ENCODE measurements around the gene VRK2. TPM values are rescaled to one million over a fixed set of nuclear protein-coding genes. Genes with fewer than 3 reads are reported as not detected.

Gene VRK2
- total RNA-seq, 1 experiment from 2014 or later = 39.6 TPM

DNA sequence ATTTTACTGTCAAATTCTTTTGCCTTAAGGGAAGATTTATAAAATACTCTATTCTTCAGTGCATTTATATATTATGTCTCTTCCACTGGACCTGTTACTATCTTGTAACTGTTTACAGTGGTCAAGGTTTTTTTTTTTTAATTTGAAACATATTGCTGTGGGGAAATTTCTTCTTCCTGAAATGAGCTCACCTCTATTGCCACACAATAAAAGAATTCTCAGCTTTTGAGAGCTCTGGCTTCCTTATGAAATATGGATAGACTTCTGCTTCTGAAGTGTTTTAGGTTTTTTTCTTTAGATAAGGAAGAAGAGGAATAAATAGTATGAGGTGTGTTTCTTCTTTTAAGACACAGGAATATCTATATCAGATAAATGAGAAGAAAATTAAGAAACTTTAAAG is 7.7 kb downstream of the VRK2 start:
- H3K4me1 ChIP-seq (ENCODE audit: control insufficient read depth, insufficient read depth, low read length) = no peaks in the 10 kb centered on the region
- ChIA-PET CTCF (no interaction called here), POLR2A (interaction anchor here (0.6 kb wide), 1 partner anchor 99 kb away, joined by 3 read pairs; no protein-coding TSS in a partner anchor)
- TF ChIP-seq SIN3A (IDR thresholded peaks at IDR 0.05; ENCODE audit: borderline replicate concordance, insufficient read depth, low read depth, low read length) = no peak
- TF ChIP-seq, protein P1, sequence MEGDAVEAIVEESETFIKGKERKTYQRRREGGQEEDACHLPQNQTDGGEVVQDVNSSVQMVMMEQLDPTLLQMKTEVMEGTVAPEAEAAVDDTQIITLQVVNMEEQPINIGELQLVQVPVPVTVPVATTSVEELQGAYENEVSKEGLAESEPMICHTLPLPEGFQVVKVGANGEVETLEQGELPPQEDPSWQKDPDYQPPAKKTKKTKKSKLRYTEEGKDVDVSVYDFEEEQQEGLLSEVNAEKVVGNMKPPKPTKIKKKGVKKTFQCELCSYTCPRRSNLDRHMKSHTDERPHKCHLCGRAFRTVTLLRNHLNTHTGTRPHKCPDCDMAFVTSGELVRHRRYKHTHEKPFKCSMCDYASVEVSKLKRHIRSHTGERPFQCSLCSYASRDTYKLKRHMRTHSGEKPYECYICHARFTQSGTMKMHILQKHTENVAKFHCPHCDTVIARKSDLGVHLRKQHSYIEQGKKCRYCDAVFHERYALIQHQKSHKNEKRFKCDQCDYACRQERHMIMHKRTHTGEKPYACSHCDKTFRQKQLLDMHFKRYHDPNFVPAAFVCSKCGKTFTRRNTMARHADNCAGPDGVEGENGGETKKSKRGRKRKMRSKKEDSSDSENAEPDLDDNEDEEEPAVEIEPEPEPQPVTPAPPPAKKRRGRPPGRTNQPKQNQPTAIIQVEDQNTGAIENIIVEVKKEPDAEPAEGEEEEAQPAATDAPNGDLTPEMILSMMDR (IDR thresholded peaks at IDR 0.05) = no peak
- TF ChIP-seq TCF7L2 (IDR thresholded peaks at IDR 0.05; ENCODE audit: low read depth, low read length) = no peak
- no peak for TF ChIP-seq POLR2AphosphoS5 (IDR thresholded peaks at IDR 0.05; ENCODE audit: low read depth, low read length)
- TF ChIP-seq, protein P2, sequence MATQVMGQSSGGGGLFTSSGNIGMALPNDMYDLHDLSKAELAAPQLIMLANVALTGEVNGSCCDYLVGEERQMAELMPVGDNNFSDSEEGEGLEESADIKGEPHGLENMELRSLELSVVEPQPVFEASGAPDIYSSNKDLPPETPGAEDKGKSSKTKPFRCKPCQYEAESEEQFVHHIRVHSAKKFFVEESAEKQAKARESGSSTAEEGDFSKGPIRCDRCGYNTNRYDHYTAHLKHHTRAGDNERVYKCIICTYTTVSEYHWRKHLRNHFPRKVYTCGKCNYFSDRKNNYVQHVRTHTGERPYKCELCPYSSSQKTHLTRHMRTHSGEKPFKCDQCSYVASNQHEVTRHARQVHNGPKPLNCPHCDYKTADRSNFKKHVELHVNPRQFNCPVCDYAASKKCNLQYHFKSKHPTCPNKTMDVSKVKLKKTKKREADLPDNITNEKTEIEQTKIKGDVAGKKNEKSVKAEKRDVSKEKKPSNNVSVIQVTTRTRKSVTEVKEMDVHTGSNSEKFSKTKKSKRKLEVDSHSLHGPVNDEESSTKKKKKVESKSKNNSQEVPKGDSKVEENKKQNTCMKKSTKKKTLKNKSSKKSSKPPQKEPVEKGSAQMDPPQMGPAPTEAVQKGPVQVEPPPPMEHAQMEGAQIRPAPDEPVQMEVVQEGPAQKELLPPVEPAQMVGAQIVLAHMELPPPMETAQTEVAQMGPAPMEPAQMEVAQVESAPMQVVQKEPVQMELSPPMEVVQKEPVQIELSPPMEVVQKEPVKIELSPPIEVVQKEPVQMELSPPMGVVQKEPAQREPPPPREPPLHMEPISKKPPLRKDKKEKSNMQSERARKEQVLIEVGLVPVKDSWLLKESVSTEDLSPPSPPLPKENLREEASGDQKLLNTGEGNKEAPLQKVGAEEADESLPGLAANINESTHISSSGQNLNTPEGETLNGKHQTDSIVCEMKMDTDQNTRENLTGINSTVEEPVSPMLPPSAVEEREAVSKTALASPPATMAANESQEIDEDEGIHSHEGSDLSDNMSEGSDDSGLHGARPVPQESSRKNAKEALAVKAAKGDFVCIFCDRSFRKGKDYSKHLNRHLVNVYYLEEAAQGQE (IDR thresholded peaks at IDR 0.05; ENCODE audit: insufficient read depth in 1 of 2, low read depth in 2 of 2, low read length in 1 of 2) = no peak
- in situ Hi-C loops (cut with HindIII; ENCODE audit: low pct_unique_long_range_greater_than_20kb, low sequenced_read_pairs) (no loop called here), intact Hi-C loops (cut with micrococcal nuclease; ENCODE audit: unreplicated experiment) (no loop called here)
- no peak overlapping the region for H3K4me3 ChIP-seq (ENCODE audit: low read depth in 2 of 2, low read length in 2 of 2)
- no TSS peak for BruUV-seq (replicated peaks)
- peaks cover 16% of the 10 kb centered on the region for H3K36me3 ChIP-seq (ENCODE audit: control insufficient read depth, insufficient read depth, low read length)
- no peak for DNase-seq (ENCODE audit: low read depth, low spot score)
- ATAC-seq = no peak
- H3K9me3 ChIP-seq (ENCODE audit: control insufficient read depth, insufficient read depth, low read depth, low read length) = no peaks in the 10 kb centered on the region
- H3K27me3 ChIP-seq (ENCODE audit: control insufficient read depth, insufficient read depth, low read length) = no peaks in the 10 kb centered on the region
- no peak overlapping the region for H3K27ac ChIP-seq (ENCODE audit: low read length)

DNA sequence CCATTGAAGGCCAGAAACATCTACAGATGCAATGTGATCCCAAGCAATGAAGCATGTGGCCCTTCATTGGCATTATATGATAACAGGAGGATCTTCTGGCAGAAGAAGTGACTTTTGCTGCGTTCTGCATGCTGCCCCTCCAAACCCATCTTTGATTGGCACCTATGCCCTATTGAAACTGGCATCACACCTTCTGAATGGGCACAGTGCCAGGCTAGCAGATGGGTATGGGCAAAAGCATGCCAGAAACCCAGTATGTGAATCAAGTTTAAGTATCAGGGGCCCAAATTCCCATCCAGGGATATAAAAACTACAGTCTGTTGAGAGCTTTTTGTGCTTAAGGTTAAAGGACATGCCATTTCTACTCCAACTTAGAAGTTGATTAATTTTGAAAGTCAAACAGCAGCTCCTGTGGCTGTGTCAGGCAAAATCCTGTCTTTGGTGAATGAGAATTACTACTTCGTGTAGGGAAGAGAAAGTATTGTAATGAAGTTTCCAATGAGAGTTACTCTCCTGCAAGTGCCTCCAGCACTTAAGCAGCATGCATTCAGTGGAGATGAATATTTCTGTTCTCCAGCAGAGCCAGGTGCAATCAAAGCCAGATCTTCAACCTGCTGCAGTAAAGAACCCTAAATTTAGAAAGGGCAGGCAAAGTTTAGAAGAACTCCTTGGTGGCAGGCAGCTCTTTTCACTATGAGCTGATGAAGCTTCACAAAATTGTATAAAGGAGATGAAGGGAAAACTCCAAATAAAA is 8.6 kb downstream of the VRK2 start:
- H3K27ac ChIP-seq (ENCODE audit: low read length) = no peak overlapping the region
- in situ Hi-C loops (cut with HindIII; ENCODE audit: low pct_unique_long_range_greater_than_20kb, low sequenced_read_pairs) = no loop called here
- TF ChIP-seq, protein P1 (IDR thresholded peaks at IDR 0.05) = no peak
- TF ChIP-seq POLR2AphosphoS5 (IDR thresholded peaks at IDR 0.05; ENCODE audit: low read depth, low read length) (no peak), SIN3A (IDR thresholded peaks at IDR 0.05; ENCODE audit: borderline replicate concordance, insufficient read depth, low read depth, low read length) (no peak), TCF7L2 (IDR thresholded peaks at IDR 0.05; ENCODE audit: low read depth, low read length) (no peak)
- TF ChIP-seq, protein P2 (IDR thresholded peaks at IDR 0.05; ENCODE audit: insufficient read depth in 1 of 2, low read depth in 2 of 2, low read length in 1 of 2) = no peak
- no peak for ATAC-seq
- no peaks in the 10 kb centered on the region for H3K27me3 ChIP-seq (ENCODE audit: control insufficient read depth, insufficient read depth, low read length)
- no peaks in the 10 kb centered on the region for H3K9me3 ChIP-seq (ENCODE audit: control insufficient read depth, insufficient read depth, low read depth, low read length)
- ChIA-PET POLR2A (no interaction called here), CTCF (no interaction called here)
- peaks cover 20% of the 10 kb centered on the region for H3K36me3 ChIP-seq (ENCODE audit: control insufficient read depth, insufficient read depth, low read length)
- H3K4me3 ChIP-seq (ENCODE audit: low read depth in 2 of 2, low read length in 2 of 2) = no peak overlapping the region
- intact Hi-C loops (cut with micrococcal nuclease; ENCODE audit: unreplicated experiment) = no loop called here
- no peaks in the 10 kb centered on the region for H3K4me1 ChIP-seq (ENCODE audit: control insufficient read depth, insufficient read depth, low read length)
- DNase-seq (ENCODE audit: low read depth, low spot score) = no peak
- no TSS peak for BruUV-seq (replicated peaks)
